HepG2 (cell line): ENCODE results near the gene MCEE. TPM values are rescaled to one million over a fixed set of nuclear protein-coding genes. Genes with fewer than 3 reads are reported as not detected.
A peak's percentile ranks its signal among the peaks of the same experiment; 100 is the strongest.

ENCODE experiments used
- BRCA1 ChIP-seq: sonication (generic); formaldehyde crosslinking; IDR thresholded peaks from 2 replicates; pipeline ENCODE4 v1.4.0; 2020; ENCODE audit warnings: missing genetic modification reagents
- CSRNP2 ChIP-seq: sonication (generic); formaldehyde crosslinking; conservative IDR thresholded peaks from 2 replicates; pipeline ENCODE4 v1.8.0; 2022; ENCODE audit warnings: low read depth, missing genetic modification reagents
- FLYWCH1 ChIP-seq: sonication (generic); formaldehyde crosslinking; IDR thresholded peaks from 2 replicates; pipeline ENCODE4 v1.8.1; 2023; ENCODE audit warnings: mild to moderate bottlenecking, missing genetic modification reagents
- FOXP1 ChIP-seq, 2 experiments: fragments of 450-650 bp in 1 of 2; IDR thresholded peaks; 2 replicates each; pipeline ENCODE4 v1.6.1; 2017 to 2018; ENCODE audit warnings: antibody characterized with exemption in 1 of 2
- KLF12 ChIP-seq: sonication (generic); formaldehyde crosslinking; IDR thresholded peaks from 2 replicates; pipeline ENCODE4 v1.4.0; 2020; ENCODE audit warnings: missing genetic modification reagents, borderline replicate concordance
- NR2F1 ChIP-seq, 2 experiments: fragments of 450-650 bp in 1 of 2; formaldehyde crosslinking in 1 of 2; IDR thresholded peaks; 2 replicates each; pipeline versions ENCODE4 v1.5.0 to v1.6.1; 2016 to 2020; ENCODE audit warnings: mild to moderate bottlenecking in 1 of 2, missing compliant biosample characterization in 1 of 2, missing genetic modification reagents in 1 of 2, moderate library complexity in 1 of 2
- PBX2 ChIP-seq: IDR thresholded peaks from 2 replicates; pipeline ENCODE4 v1.6.1; 2016; ENCODE audit warnings: control low read depth
- PRDM4 ChIP-seq: sonication (generic); formaldehyde crosslinking; IDR thresholded peaks from 2 replicates; pipeline ENCODE4 v1.9.0; 2021; ENCODE audit warnings: missing genetic modification reagents, borderline replicate concordance
- THAP9 ChIP-seq: sonication (generic); formaldehyde crosslinking; IDR thresholded peaks from 2 replicates; pipeline ENCODE4; 2020; ENCODE audit warnings: missing genetic modification reagents, mild to moderate bottlenecking, borderline replicate concordance
- YY1 ChIP-seq: IDR thresholded peaks from 2 replicates; pipeline ENCODE4 v1.6.1; 2011; ENCODE audit warnings: low read length, low read depth, moderate library complexity, mild to moderate bottlenecking; ENCODE audit not compliant: insufficient read depth, insufficient replicate concordance
- ZBTB43 ChIP-seq: sonication (generic); formaldehyde crosslinking; conservative IDR thresholded peaks from 2 replicates; pipeline ENCODE4 v1.4.0; 2020; ENCODE audit warnings: missing genetic modification reagents
- ZNF124 ChIP-seq: sonication (generic); formaldehyde crosslinking; IDR thresholded peaks from 2 replicates; pipeline ENCODE4 v1.4.0; 2020; ENCODE audit warnings: missing genetic modification reagents
- ZNF646 ChIP-seq: sonication (generic); formaldehyde crosslinking; IDR thresholded peaks from 2 replicates; pipeline ENCODE4 v1.9.0; 2021; ENCODE audit warnings: mild to moderate bottlenecking, missing genetic modification reagents
- polyA plus RNA-seq, 8 experiments: library from polyadenylated mRNA; depleted of rRNA in 3 of 8; stranded (reverse) in 7 of 8; unstranded in 1 of 8; fragments of >200 nt; fragmentation: Illumina TruSeq in 4 of 8; extraction: Trizol in 4 of 8; gene quantifications; 2 replicates each; pipeline versions ENCODE4 v1.2.1 to v1.2.3, GENCODE V29; 2011 to 2016; ENCODE audit warnings: low read depth in 4 of 8, missing spikeins in 1 of 8, mixed read lengths in 1 of 8; ENCODE audit not compliant: insufficient read depth in 1 of 8
- total RNA-seq, 5 experiments: library from RNA; depleted of rRNA; stranded (reverse); fragments of >200 nt; fragmentation: Illumina TruSeq; extraction: Trizol; gene quantifications; 2 replicates each; pipeline ENCODE4 v1.2.3, GENCODE V29; 2016; ENCODE audit warnings: low read depth in 1 of 5

Gene MCEE
- total and polyA plus RNA-seq, 2 of the 13 experiments (the other 11 are each of a cell fraction or from before 2014, with no cell fraction given), result 32.0 to 66.9 TPM

- TF ChIP-seq THAP9 (CRISPR knock-in tag) (0 out of 2 replicates have a peak, but pooled peaks have one; percentile 81), NR2F1 (CRISPR knock-in tag; IDR thresholded peaks at IDR 0.05) (no peak), ZNF646 (CRISPR knock-in tag) (no peak), YY1 (no peak), ZNF124 (no peak), BRCA1 (CRISPR knock-in tag) (0 out of 2 replicates have a peak, but pooled peaks have one; percentile 13), FOXP1 (IDR thresholded peaks at IDR 0.05) (no peak), FOXP1 (CRISPR knock-in tag; IDR thresholded peaks at IDR 0.05) (no peak), CSRNP2 (no peak), ZBTB43 (CRISPR knock-in tag) (no peak), PRDM4 (no peak), KLF12 (no peak), FLYWCH1 (no peak), PBX2 (0 out of 2 replicates have a peak, but pooled peaks have one; percentile 11)
Observed at GRCh38 chr2:71129902-71130151, 202 bp downstream of the MCEE start (continued).
